ENCODE data around the gene VWA8.

Gene VWA8

GRCh38 chr13:41997396-41997795 is 36.5 kb upstream of the VWA8 start:
- TF ChIP-seq, protein P1, sequence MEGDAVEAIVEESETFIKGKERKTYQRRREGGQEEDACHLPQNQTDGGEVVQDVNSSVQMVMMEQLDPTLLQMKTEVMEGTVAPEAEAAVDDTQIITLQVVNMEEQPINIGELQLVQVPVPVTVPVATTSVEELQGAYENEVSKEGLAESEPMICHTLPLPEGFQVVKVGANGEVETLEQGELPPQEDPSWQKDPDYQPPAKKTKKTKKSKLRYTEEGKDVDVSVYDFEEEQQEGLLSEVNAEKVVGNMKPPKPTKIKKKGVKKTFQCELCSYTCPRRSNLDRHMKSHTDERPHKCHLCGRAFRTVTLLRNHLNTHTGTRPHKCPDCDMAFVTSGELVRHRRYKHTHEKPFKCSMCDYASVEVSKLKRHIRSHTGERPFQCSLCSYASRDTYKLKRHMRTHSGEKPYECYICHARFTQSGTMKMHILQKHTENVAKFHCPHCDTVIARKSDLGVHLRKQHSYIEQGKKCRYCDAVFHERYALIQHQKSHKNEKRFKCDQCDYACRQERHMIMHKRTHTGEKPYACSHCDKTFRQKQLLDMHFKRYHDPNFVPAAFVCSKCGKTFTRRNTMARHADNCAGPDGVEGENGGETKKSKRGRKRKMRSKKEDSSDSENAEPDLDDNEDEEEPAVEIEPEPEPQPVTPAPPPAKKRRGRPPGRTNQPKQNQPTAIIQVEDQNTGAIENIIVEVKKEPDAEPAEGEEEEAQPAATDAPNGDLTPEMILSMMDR (IDR thresholded peaks at IDR 0.05; ENCODE audit: low read depth, low read length) = no peak

DNA sequence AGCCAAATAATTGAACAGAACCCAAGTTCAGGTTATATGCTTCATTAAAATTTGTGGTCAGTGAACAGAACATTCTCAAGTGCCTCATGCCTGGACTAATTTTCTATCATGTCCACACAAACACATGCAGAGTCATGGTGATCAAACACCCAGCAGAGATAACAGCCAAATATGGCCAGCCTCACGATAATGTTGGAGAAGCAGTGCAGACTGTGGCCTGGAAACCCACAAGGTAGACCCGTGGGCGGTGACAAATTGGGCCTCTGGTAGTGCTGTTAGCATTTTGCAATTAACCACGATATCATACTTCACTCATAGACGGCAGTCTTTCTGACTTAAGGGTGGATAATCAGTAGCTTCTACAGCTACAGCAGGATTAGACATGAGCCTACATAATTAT is 35.0 kb upstream of the VWA8 start:
- Histone ChIP-seq H3K36me3 (no peaks in the 10 kb centered on the region), H3K4me3 (ENCODE audit: low read depth, low read length) (no peak overlapping the region), H3K4me1 (no peaks in the 10 kb centered on the region), H3K27me3 (no peaks in the 10 kb centered on the region), H3K9me3 (no peaks in the 10 kb centered on the region; the same call in 1 of the 2 replicates)
- TF ChIP-seq, protein P1 (IDR thresholded peaks at IDR 0.05; ENCODE audit: low read depth, low read length) = no peak
- peak; percentile 23 for DNase-seq

More at GRCh38 chr13:41997396-41997795, 36.5 kb upstream of the VWA8 start:
- Histone ChIP-seq H3K36me3 (no peaks in the 10 kb centered on the region), H3K9me3 (no peaks in the 10 kb centered on the region; the same call in 1 of the 2 replicates), H3K4me1 (no peaks in the 10 kb centered on the region), H3K27me3 (no peaks in the 10 kb centered on the region), H3K4me3 (ENCODE audit: low read depth, low read length) (no peak overlapping the region)
- DNase-seq = no peak

GRCh38 chr13:41995336-41995735 is 34.4 kb upstream of the VWA8 start:
- Histone ChIP-seq H3K27me3 (no peaks in the 10 kb centered on the region), H3K4me3 (ENCODE audit: low read depth, low read length) (no peak overlapping the region), H3K9me3 (no peaks in the 10 kb centered on the region), H3K4me1 (no peaks in the 10 kb centered on the region), H3K36me3 (no peaks in the 10 kb centered on the region)
- no peak for DNase-seq
- TF ChIP-seq, protein P1 (IDR thresholded peaks at IDR 0.05; ENCODE audit: low read depth, low read length) = no peak

DNA sequence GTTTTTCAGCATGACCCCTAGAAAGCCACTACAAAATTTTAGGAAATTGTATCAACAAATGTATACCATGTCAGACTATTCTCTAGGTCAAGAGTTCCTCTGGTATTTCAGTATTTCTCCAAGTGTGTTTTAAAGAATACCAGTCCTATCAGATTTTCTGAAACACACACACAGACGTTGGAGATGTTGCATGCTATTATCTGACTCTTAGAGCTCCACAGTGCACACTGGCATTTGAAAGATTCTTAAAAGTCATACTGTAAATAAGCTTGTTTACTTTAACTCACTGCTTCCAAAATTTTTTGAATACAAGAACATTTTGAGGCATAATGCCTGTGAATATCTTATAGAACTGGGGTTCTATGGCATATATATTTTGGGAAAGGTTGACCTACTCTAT is 33.8 kb upstream of the VWA8 start:
- H3K4me1 ChIP-seq = no peaks in the 10 kb centered on the region
- H3K9me3 ChIP-seq = no peaks in the 10 kb centered on the region
- H3K27me3 ChIP-seq = no peaks in the 10 kb centered on the region
- TF ChIP-seq, protein P1 (IDR thresholded peaks at IDR 0.05; ENCODE audit: low read depth, low read length) = no peak
- DNase-seq = no peak
- H3K36me3 ChIP-seq = no peaks in the 10 kb centered on the region
- no peak overlapping the region for H3K4me3 ChIP-seq (ENCODE audit: low read depth, low read length)

- no peaks in the 10 kb centered on the region for H3K9me3 ChIP-seq
- DNase-seq = no peak
- H3K36me3 ChIP-seq = no peaks in the 10 kb centered on the region
- H3K4me3 ChIP-seq (ENCODE audit: low read depth, low read length) = no peak overlapping the region
- H3K4me1 ChIP-seq = no peaks in the 10 kb centered on the region
- no peaks in the 10 kb centered on the region for H3K27me3 ChIP-seq
- TF ChIP-seq, protein P1 (IDR thresholded peaks at IDR 0.05; ENCODE audit: low read depth, low read length) = no peak
These were observed 31.0 kb upstream of the VWA8 start for GRCh38 chr13:41991936-41992335.

DNA sequence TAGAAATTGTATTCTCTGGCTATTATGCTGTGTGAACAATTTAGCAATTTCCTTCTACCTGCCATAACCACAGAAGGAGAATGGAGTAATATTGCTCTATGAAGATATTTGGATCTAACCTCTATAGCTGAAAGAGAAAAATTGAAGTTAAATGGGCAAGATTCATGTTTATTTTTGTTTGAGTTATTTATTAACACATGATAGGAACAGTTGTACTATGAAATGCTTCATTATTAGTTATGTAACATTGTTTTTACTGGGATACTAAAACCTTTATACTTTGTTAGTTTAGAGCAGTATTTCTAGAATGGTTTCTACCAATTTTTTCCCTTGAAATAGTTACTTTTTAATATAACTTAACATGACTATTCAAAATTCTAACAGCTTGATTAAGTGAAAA is 27.3 kb upstream of the VWA8 start:
- Histone ChIP-seq H3K4me1 (no peaks in the 10 kb centered on the region), H3K4me3 (ENCODE audit: low read depth, low read length) (no peak overlapping the region), H3K27me3 (no peaks in the 10 kb centered on the region), H3K36me3 (no peaks in the 10 kb centered on the region), H3K9me3 (no peaks in the 10 kb centered on the region)
- no peak for DNase-seq
- TF ChIP-seq, protein P1 (IDR thresholded peaks at IDR 0.05; ENCODE audit: low read depth, low read length) = no peak
